HepG2 (cell line): Measurements from ENCODE around the gene ACTN4. TPM values are rescaled to one million over a fixed set of nuclear protein-coding genes. Genes with fewer than 3 reads are reported as not detected.

Experiments used
- BCL3 ChIP-seq: sonication (generic); formaldehyde crosslinking; IDR thresholded peaks from 2 replicates; pipeline ENCODE4 v1.5.1; 2020; ENCODE audit warnings: mild to moderate bottlenecking, missing genetic modification reagents, moderate library complexity
- ELF4 ChIP-seq: sonication (generic); formaldehyde crosslinking; IDR thresholded peaks from 2 replicates; pipeline ENCODE4 v1.5.0; 2020; ENCODE audit warnings: missing genetic modification reagents, mild to moderate bottlenecking, moderate library complexity, borderline replicate concordance
- NCOR1 ChIP-seq: fragments of 200-600 bp; sonication (generic); IDR thresholded peaks from 2 replicates; pipeline ENCODE4 v1.7.0; 2017; ENCODE audit warnings: antibody characterized with exemption, low read length, borderline replicate concordance
- NR2F1 ChIP-seq, 2 experiments: fragments of 450-650 bp in 1 of 2; formaldehyde crosslinking in 1 of 2; IDR thresholded peaks; 2 replicates each; pipeline versions ENCODE4 v1.5.0 to v1.6.1; 2016 to 2020; ENCODE audit warnings: mild to moderate bottlenecking in 1 of 2, missing compliant biosample characterization in 1 of 2, missing genetic modification reagents in 1 of 2, moderate library complexity in 1 of 2
- RBM22 ChIP-seq: fragments of 200-400 bp; formaldehyde crosslinking; optimal IDR thresholded peaks from 2 replicates; pipeline ENCODE3; 2017; ENCODE audit warnings: mild to moderate bottlenecking, low read length, moderate library complexity
- SALL2 ChIP-seq: sonication (generic); formaldehyde crosslinking; IDR thresholded peaks from 2 replicates; pipeline ENCODE4 v1.8.1; 2023; ENCODE audit warnings: mild to moderate bottlenecking, missing genetic modification reagents, inconsistent platforms
- TGIF2 ChIP-seq: IDR thresholded peaks from 2 replicates; pipeline ENCODE4 v1.6.1; 2016; ENCODE audit warnings: control low read depth, missing compliant biosample characterization
- ZNF251 ChIP-seq: sonication (generic); formaldehyde crosslinking; IDR thresholded peaks from 2 replicates; pipeline ENCODE4 v1.9.0; 2021; ENCODE audit warnings: mild to moderate bottlenecking, missing genetic modification reagents
- ZNF574 ChIP-seq: sonication (generic); formaldehyde crosslinking; IDR thresholded peaks from 2 replicates; pipeline ENCODE4 v1.4.0; 2020; ENCODE audit warnings: missing genetic modification reagents
- ZNF644 ChIP-seq: IDR thresholded peaks from 2 replicates; pipeline ENCODE4 v1.6.1; 2016; ENCODE audit warnings: low read depth
- ZSCAN31 ChIP-seq: sonication (generic); formaldehyde crosslinking; IDR thresholded peaks from 2 replicates; pipeline ENCODE4 v1.5.0; 2020; ENCODE audit warnings: low read depth, mild to moderate bottlenecking, missing genetic modification reagents
- polyA plus RNA-seq, 8 experiments: library from polyadenylated mRNA; depleted of rRNA in 3 of 8; stranded (reverse) in 7 of 8; unstranded in 1 of 8; fragments of >200 nt; fragmentation: Illumina TruSeq in 4 of 8; extraction: Trizol in 4 of 8; gene quantifications; 2 replicates each; pipeline versions ENCODE4 v1.2.1 to v1.2.3, GENCODE V29; 2011 to 2016; ENCODE audit warnings: low read depth in 4 of 8, missing spikeins in 1 of 8, mixed read lengths in 1 of 8; ENCODE audit not compliant: insufficient read depth in 1 of 8
- total RNA-seq, 5 experiments: library from RNA; depleted of rRNA; stranded (reverse); fragments of >200 nt; fragmentation: Illumina TruSeq; extraction: Trizol; gene quantifications; 2 replicates each; pipeline ENCODE4 v1.2.3, GENCODE V29; 2016; ENCODE audit warnings: low read depth in 1 of 5
- TF ChIP-seq, protein P1 (sequence below): sonication (generic); formaldehyde crosslinking; IDR thresholded peaks from 2 replicates; pipeline ENCODE4 v1.4.0; 2020; ENCODE audit warnings: missing genetic modification reagents, borderline replicate concordance
- TF ChIP-seq, protein P2 (sequence below): sonication (generic); formaldehyde crosslinking; IDR thresholded peaks from 2 replicates; pipeline ENCODE4 v1.4.0; 2020; ENCODE audit warnings: mild to moderate bottlenecking, missing genetic modification reagents
- TF ChIP-seq, protein P3 (sequence below), 2 experiments: fragments of 450-650 bp in 1 of 2; sonication (generic) in 1 of 2; formaldehyde crosslinking; IDR thresholded peaks; 2 replicates each; pipeline versions ENCODE4 v1.5.0 to v1.8.0; 2020 to 2022; ENCODE audit warnings: mild to moderate bottlenecking in 1 of 2, missing genetic modification reagents in 1 of 2
- TF ChIP-seq, protein P4 (sequence below): sonication (generic); formaldehyde crosslinking; IDR thresholded peaks from 2 replicates; pipeline ENCODE4 v1.5.0; 2020; ENCODE audit warnings: missing genetic modification reagents
- TF ChIP-seq, protein P5 (sequence below): sonication (generic); IDR thresholded peaks from 2 replicates; pipeline ENCODE4 v1.6.1; 2016; ENCODE audit warnings: low read depth, borderline replicate concordance

Gene ACTN4
- total and polyA plus RNA-seq, 2 of the 13 experiments (the other 11 are each of a cell fraction or from before 2014, with no cell fraction given), result 171 to 192 TPM

DNA sequence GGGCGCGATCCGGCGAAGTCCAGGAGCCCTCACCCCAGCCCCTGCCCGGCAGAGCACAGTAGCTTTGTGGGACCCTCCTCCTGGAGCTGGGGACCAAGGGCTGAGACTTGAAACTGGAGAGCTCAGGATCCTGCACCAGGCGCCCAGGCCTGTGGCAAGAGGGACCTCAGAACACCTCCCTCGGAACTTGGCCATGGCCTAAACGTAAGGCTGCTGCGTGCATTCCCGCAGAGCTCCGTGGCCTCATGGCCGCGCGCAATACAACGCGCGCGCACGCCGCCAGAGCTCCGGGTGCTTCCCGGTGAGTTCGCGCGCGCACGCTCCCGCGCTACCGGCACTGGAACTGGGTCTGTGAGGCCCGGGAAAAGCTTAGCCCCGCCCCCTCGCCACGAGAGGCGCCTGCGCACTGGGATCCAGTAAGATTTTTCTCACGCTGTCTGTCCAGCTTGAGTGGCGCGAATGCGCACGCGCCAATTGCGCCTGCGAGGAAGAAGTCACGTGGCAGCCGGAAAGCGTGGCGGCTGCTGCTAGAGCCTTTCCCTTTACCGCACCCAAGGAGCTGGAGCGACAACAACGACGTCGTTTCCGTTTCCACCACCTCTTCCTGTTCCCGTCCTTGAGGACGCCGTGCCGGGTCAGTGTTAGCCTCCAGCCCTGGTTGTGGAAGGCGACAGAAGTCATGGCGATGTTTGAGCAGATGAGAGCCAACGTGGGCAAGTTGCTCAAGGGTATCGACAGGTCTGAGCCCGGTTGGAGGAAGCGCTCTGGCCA is 28.7 kb upstream of the ACTN4 start, which contains the start of gene EIF3K (continued):
- TF ChIP-seq, protein P1, sequence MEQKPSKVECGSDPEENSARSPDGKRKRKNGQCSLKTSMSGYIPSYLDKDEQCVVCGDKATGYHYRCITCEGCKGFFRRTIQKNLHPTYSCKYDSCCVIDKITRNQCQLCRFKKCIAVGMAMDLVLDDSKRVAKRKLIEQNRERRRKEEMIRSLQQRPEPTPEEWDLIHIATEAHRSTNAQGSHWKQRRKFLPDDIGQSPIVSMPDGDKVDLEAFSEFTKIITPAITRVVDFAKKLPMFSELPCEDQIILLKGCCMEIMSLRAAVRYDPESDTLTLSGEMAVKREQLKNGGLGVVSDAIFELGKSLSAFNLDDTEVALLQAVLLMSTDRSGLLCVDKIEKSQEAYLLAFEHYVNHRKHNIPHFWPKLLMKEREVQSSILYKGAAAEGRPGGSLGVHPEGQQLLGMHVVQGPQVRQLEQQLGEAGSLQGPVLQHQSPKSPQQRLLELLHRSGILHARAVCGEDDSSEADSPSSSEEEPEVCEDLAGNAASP (CRISPR knock-in tag), result peak; percentile 31; the same call in 1 of the 2 replicates
- TF ChIP-seq ZSCAN31 (CRISPR knock-in tag) (peak; percentile 31; the same call in 1 of the 2 replicates), TGIF2 (CRISPR knock-in tag) (peak; percentile 71; the same call in 1 of the 2 replicates), ZNF574 (CRISPR knock-in tag) (peak; percentile 89), SALL2 (CRISPR knock-in tag) (no peak), NR2F1 (CRISPR knock-in tag; IDR thresholded peaks at IDR 0.05) (no peak), RBM22 (no peak), ZNF644 (no peak), BCL3 (CRISPR knock-in tag) (no peak), ELF4 (CRISPR knock-in tag) (0 out of 2 replicates have a peak, but pooled peaks have one; percentile 50), NCOR1 (no peak), ZNF251 (no peak)
- TF ChIP-seq, protein P2, sequence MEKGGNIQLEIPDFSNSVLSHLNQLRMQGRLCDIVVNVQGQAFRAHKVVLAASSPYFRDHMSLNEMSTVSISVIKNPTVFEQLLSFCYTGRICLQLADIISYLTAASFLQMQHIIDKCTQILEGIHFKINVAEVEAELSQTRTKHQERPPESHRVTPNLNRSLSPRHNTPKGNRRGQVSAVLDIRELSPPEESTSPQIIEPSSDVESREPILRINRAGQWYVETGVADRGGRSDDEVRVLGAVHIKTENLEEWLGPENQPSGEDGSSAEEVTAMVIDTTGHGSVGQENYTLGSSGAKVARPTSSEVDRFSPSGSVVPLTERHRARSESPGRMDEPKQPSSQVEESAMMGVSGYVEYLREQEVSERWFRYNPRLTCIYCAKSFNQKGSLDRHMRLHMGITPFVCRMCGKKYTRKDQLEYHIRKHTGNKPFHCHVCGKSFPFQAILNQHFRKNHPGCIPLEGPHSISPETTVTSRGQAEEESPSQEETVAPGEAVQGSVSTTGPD (CRISPR knock-in tag), result no peak
- TF ChIP-seq, protein P3, sequence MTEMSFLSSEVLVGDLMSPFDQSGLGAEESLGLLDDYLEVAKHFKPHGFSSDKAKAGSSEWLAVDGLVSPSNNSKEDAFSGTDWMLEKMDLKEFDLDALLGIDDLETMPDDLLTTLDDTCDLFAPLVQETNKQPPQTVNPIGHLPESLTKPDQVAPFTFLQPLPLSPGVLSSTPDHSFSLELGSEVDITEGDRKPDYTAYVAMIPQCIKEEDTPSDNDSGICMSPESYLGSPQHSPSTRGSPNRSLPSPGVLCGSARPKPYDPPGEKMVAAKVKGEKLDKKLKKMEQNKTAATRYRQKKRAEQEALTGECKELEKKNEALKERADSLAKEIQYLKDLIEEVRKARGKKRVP (CRISPR knock-in tag; IDR thresholded peaks at IDR 0.05), result no peak
- TF ChIP-seq, protein P4, sequence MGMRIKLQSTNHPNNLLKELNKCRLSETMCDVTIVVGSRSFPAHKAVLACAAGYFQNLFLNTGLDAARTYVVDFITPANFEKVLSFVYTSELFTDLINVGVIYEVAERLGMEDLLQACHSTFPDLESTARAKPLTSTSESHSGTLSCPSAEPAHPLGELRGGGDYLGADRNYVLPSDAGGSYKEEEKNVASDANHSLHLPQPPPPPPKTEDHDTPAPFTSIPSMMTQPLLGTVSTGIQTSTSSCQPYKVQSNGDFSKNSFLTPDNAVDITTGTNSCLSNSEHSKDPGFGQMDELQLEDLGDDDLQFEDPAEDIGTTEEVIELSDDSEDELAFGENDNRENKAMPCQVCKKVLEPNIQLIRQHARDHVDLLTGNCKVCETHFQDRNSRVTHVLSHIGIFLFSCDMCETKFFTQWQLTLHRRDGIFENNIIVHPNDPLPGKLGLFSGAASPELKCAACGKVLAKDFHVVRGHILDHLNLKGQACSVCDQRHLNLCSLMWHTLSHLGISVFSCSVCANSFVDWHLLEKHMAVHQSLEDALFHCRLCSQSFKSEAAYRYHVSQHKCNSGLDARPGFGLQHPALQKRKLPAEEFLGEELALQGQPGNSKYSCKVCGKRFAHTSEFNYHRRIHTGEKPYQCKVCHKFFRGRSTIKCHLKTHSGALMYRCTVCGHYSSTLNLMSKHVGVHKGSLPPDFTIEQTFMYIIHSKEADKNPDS (CRISPR knock-in tag), result no peak
- TF ChIP-seq, protein P5, sequence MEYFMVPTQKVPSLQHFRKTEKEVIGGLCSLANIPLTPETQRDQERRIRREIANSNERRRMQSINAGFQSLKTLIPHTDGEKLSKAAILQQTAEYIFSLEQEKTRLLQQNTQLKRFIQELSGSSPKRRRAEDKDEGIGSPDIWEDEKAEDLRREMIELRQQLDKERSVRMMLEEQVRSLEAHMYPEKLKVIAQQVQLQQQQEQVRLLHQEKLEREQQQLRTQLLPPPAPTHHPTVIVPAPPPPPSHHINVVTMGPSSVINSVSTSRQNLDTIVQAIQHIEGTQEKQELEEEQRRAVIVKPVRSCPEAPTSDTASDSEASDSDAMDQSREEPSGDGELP, result no peak
